MM.1S (cell line): ENCODE measurements around the gene LHPP.

Experiments used
- DNase-seq: peaks from one replicate; pipeline ENCODE4 v3.0.0-alpha.2; 2015
- H2AFZ ChIP-seq: fragments of 300-600 bp; sonication (generic); 2 replicates; pipeline ENCODE4 v1.6.0; 2016; ENCODE audit warnings: antibody characterized with exemption, low read length
- H3F3A ChIP-seq: fragments of 300-600 bp; sonication (generic); 2 replicates; pipeline ENCODE4 v1.6.1; 2016; ENCODE audit warnings: mild to moderate bottlenecking, antibody characterized with exemption, low read length, moderate library complexity, mixed read lengths; ENCODE audit not compliant: insufficient read depth
- H3K27ac ChIP-seq: fragments of 300-600 bp; sonication (generic); 2 replicates; pipeline ENCODE4 v1.5.1; 2016; ENCODE audit warnings: mild to moderate bottlenecking, low read length
- H3K27me3 ChIP-seq: fragments of 300-600 bp; sonication (generic); replicated peaks from 2 replicates; pipeline ENCODE4 v1.6.0; 2016; ENCODE audit warnings: low read length; ENCODE audit not compliant: insufficient read depth
- H3K36me3 ChIP-seq: fragments of 300-600 bp; sonication (generic); replicated peaks from 2 replicates; pipeline ENCODE4 v1.6.1; 2016; ENCODE audit warnings: mild to moderate bottlenecking, low read length, mixed read lengths; ENCODE audit not compliant: insufficient read depth
- H3K4me1 ChIP-seq: fragments of 300-600 bp; sonication (generic); 2 replicates; pipeline ENCODE4 v1.6.1; 2016; ENCODE audit warnings: low read length, mixed read lengths
- H3K4me2 ChIP-seq: fragments of 300-600 bp; sonication (generic); 2 replicates; pipeline ENCODE4 v1.6.0; 2016; ENCODE audit warnings: low read depth, low read length
- H3K4me3 ChIP-seq: fragments of 300-600 bp; sonication (generic); 2 replicates; pipeline ENCODE4 v1.5.1; 2016; ENCODE audit warnings: low read length, mixed read lengths
- H3K79me2 ChIP-seq: fragments of 300-600 bp; sonication (generic); 2 replicates; pipeline ENCODE4 v1.6.1; 2016; ENCODE audit warnings: mixed run types, low read length, mixed read lengths
- H3K9ac ChIP-seq: fragments of 300-600 bp; sonication (generic); 2 replicates; pipeline ENCODE4 v1.6.1; 2016; ENCODE audit warnings: low read length, mixed read lengths
- H3K9me2 ChIP-seq: fragments of 300-600 bp; sonication (generic); replicated peaks from 2 replicates; pipeline ENCODE4 v1.6.1; 2016; ENCODE audit warnings: mild to moderate bottlenecking, low read length, mixed read lengths; ENCODE audit not compliant: insufficient read depth
- H3K9me3 ChIP-seq: fragments of 300-600 bp; sonication (generic); replicated peaks from 2 replicates; pipeline ENCODE4 v1.6.1; 2016; ENCODE audit warnings: mild to moderate bottlenecking, low read length, mixed read lengths; ENCODE audit not compliant: insufficient read depth
- H4K20me1 ChIP-seq: fragments of 300-600 bp; sonication (generic); 2 replicates; pipeline ENCODE4 v1.6.1; 2016; ENCODE audit warnings: mild to moderate bottlenecking, low read length, moderate library complexity, mixed read lengths; ENCODE audit not compliant: insufficient read depth
- EZH2 ChIP-seq: fragments of 300-600 bp; sonication (generic); optimal IDR thresholded peaks from 2 replicates; pipeline ENCODE3; 2017; ENCODE audit warnings: low read depth, mild to moderate bottlenecking, antibody characterized with exemption, low read length, mixed read lengths
- EZH2phosphoT487 ChIP-seq: fragments of 300-600 bp; sonication (generic); IDR thresholded peaks from 2 replicates; pipeline ENCODE4 v1.6.1; 2018; ENCODE audit warnings: antibody characterized with exemption, low read length
- TF ChIP-seq, protein P1 (sequence below): fragments of 300-600 bp; sonication (generic); IDR thresholded peaks from 2 replicates; pipeline ENCODE4 v1.5.1; 2016; ENCODE audit warnings: antibody characterized with exemption, low read length, mixed read lengths

LHPP gene

DNA sequence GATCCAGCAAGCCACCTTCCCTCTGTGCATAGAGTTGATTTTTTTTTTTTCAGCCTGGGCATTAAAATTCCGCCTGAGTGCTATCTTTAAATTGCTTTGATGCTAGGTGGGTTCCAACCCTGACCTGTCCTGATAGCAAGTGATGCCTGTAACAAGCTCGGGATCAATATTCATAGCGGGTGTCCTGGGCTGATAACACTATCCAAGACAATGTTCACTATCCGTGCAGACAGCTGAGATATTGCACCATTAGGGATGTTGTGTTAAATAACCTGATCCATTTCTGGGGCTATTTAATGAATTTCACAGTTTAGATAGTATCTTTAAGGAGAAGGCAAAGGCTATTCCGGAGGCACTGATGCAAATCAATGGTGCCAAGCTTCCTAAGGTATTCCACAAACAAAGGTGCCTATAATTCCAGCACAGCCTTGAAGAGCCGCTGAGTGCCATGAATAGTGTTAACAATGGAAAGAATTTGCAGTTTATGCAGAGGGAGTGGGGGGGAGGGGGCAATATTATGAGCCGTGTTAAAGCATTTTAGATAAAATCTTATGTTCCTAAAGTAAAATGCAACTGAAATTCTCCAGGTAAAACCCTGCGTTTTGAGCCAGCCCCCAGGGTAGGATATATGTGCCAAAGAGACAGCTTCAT, 7.5 kb upstream of the LHPP start:
- Histone ChIP-seq H3K36me3 (no peaks in the 10 kb centered on the region), H3K9ac (no peak overlapping the region), H3K4me3 (no peak overlapping the region), H2AFZ (no peak overlapping the region), H3K9me3 (no peaks in the 10 kb centered on the region), H3K79me2 (no peaks in the 10 kb centered on the region), H3K27ac (no peak overlapping the region), H3K9me2 (no peaks in the 10 kb centered on the region), H4K20me1 (no peaks in the 10 kb centered on the region), H3K4me2 (no peak overlapping the region), H3K27me3 (peaks cover 39% of the 10 kb centered on the region), H3K4me1 (no peaks in the 10 kb centered on the region), H3F3A (no peaks in the 10 kb centered on the region)
- DNase-seq: no peak
- TF ChIP-seq, protein P1, sequence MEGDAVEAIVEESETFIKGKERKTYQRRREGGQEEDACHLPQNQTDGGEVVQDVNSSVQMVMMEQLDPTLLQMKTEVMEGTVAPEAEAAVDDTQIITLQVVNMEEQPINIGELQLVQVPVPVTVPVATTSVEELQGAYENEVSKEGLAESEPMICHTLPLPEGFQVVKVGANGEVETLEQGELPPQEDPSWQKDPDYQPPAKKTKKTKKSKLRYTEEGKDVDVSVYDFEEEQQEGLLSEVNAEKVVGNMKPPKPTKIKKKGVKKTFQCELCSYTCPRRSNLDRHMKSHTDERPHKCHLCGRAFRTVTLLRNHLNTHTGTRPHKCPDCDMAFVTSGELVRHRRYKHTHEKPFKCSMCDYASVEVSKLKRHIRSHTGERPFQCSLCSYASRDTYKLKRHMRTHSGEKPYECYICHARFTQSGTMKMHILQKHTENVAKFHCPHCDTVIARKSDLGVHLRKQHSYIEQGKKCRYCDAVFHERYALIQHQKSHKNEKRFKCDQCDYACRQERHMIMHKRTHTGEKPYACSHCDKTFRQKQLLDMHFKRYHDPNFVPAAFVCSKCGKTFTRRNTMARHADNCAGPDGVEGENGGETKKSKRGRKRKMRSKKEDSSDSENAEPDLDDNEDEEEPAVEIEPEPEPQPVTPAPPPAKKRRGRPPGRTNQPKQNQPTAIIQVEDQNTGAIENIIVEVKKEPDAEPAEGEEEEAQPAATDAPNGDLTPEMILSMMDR: no peak
- no peak for TF ChIP-seq EZH2

DNA sequence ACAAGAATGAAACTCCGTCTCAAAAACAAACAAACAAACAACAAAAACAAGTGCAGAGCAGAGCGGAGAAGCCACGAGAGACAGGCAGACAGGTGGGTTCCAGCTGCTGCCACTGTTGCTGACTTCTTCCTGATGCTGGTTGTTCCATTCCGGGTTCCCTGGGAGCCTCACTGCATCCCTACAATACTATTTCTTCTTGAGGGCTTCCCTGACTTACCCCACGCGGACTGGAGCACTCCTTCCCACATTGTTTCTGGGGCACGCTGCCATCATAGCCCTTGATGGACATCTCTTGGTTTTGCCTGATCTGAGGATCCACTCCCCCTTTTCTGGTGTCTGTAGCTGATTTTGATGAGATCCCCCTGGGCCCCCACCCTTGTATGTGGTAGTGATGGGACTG, 6.2 kb upstream of the LHPP start:
- Histone ChIP-seq H3K4me2 (no peak overlapping the region), H3K27me3 (peaks cover 27% of the 10 kb centered on the region)

DNA sequence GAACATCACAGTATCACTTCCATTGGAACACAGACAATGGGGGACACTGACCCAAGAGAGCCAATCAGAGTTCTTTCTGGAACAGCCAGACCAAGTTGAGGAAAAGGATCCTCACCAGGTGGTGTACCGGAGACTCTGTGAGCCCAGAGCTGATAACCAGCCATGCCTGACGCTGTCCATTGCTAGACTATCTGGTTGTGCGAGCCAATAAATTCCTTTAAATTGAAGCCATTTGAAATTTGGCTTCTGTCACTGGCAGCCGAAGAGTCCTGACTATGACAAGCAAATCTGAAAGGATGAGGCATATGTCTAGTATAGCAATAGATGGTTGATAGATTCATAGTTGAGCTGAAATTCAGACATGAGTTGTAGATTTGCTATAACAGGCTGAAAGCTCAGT, 3.1 kb upstream of the LHPP start:
- TF ChIP-seq, protein P1: no peak
- TF ChIP-seq EZH2 (no peak), EZH2phosphoT487 (no peak)
- no peak overlapping the region for H3K27ac ChIP-seq
- H4K20me1 ChIP-seq: no peaks in the 10 kb centered on the region
- H3K4me3 ChIP-seq: no peak overlapping the region
- no peak for DNase-seq
- H3K4me2 ChIP-seq: no peak overlapping the region
- H3K79me2 ChIP-seq: no peaks in the 10 kb centered on the region
- no peaks in the 10 kb centered on the region for H3F3A ChIP-seq
- peaks cover 6% of the 10 kb centered on the region; the same call in 1 of the 2 replicates for H3K27me3 ChIP-seq
- no peak overlapping the region for H2AFZ ChIP-seq
- no peaks in the 10 kb centered on the region for H3K9me2 ChIP-seq
- no peak overlapping the region for H3K9ac ChIP-seq
- H3K36me3 ChIP-seq: no peaks in the 10 kb centered on the region
- no peaks in the 10 kb centered on the region for H3K9me3 ChIP-seq
- H3K4me1 ChIP-seq: no peaks in the 10 kb centered on the region

More for the DNA sequence above, 6.2 kb upstream of the LHPP start:
- Histone ChIP-seq H3F3A (no peaks in the 10 kb centered on the region), H3K4me1 (no peaks in the 10 kb centered on the region), H2AFZ (no peak overlapping the region), H3K79me2 (no peaks in the 10 kb centered on the region), H3K9me2 (no peaks in the 10 kb centered on the region), H3K9ac (no peak overlapping the region), H3K36me3 (no peaks in the 10 kb centered on the region), H4K20me1 (no peaks in the 10 kb centered on the region), H3K4me3 (no peak overlapping the region), H3K9me3 (no peaks in the 10 kb centered on the region), H3K27ac (no peak overlapping the region)
- TF ChIP-seq EZH2phosphoT487 (no peak), EZH2 (no peak)
- TF ChIP-seq, protein P1: no peak
- no peak for DNase-seq
